ENCODE results near the gene FANCC. TPM values are rescaled to one million over a fixed set of nuclear protein-coding genes. Genes with fewer than 3 reads are reported as not detected.

FANCC gene
- total and polyA plus RNA-seq, 2 donors (not counting 1 experiment from before 2014, with no cell fraction given), result 8.9 to 9.0 TPM

GRCh38 chr9:95087659-95088242 lies 229.8 kb downstream of the FANCC start:
- H3K9ac ChIP-seq (ENCODE audit: insufficient read depth, low read length), result no peak overlapping the region
- H3K4me2 ChIP-seq (ENCODE audit: extremely low read depth, insufficient read depth, low read length), result no peak overlapping the region
- no peaks in the 10 kb centered on the region for H3K9me3 ChIP-seq (ENCODE audit: control insufficient read depth, insufficient read depth, low read depth, low read length)
- H3K79me2 ChIP-seq (ENCODE audit: control insufficient read depth, insufficient read depth, low read length), result peaks cover 13% of the 10 kb centered on the region
- H4K20me1 ChIP-seq (ENCODE audit: control insufficient read depth, extremely low read depth, insufficient read depth, low read length), result no peaks in the 10 kb centered on the region
- no peak for DNase-seq (ENCODE audit: low read depth in 2 of 2)
- peaks cover 42% of the 10 kb centered on the region for H3K4me1 ChIP-seq (ENCODE audit: control insufficient read depth, extremely low read depth, insufficient read depth, low read length)
- no peak overlapping the region for H3K4me3 ChIP-seq (replicated peaks in 1 of 4; ENCODE audit: control extremely low read depth in 1 of 4, insufficient read depth in 1 of 4, low read depth in 3 of 4, low read length in 4 of 4)
- H3K36me3 ChIP-seq (ENCODE audit: control insufficient read depth, insufficient read depth, low read length), result peaks cover 35% of the 10 kb centered on the region
- peak overlapping the region; percentile 29 for H3K27ac ChIP-seq (ENCODE audit: insufficient read depth, low read length)
- TF ChIP-seq EZH2 (IDR thresholded peaks at IDR 0.05; ENCODE audit: low read length, missing control alignments), result no peak
- TF ChIP-seq, protein P1, sequence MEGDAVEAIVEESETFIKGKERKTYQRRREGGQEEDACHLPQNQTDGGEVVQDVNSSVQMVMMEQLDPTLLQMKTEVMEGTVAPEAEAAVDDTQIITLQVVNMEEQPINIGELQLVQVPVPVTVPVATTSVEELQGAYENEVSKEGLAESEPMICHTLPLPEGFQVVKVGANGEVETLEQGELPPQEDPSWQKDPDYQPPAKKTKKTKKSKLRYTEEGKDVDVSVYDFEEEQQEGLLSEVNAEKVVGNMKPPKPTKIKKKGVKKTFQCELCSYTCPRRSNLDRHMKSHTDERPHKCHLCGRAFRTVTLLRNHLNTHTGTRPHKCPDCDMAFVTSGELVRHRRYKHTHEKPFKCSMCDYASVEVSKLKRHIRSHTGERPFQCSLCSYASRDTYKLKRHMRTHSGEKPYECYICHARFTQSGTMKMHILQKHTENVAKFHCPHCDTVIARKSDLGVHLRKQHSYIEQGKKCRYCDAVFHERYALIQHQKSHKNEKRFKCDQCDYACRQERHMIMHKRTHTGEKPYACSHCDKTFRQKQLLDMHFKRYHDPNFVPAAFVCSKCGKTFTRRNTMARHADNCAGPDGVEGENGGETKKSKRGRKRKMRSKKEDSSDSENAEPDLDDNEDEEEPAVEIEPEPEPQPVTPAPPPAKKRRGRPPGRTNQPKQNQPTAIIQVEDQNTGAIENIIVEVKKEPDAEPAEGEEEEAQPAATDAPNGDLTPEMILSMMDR (conservative IDR thresholded peaks at IDR 0.05 in 1 of 2, IDR thresholded peaks at IDR 0.05 in 1 of 2; ENCODE audit: low read depth in 1 of 2, low read length in 2 of 2), result peak in 1 of 2 donors; percentile 11
- no peak overlapping the region for H2AFZ ChIP-seq (ENCODE audit: low read length)
- H3K27me3 ChIP-seq (ENCODE audit: control insufficient read depth, insufficient read depth, low read length), result no peaks in the 10 kb centered on the region

- no peak for DNase-seq (ENCODE audit: low read depth in 2 of 2)
- Histone ChIP-seq H3K36me3 (ENCODE audit: control insufficient read depth, insufficient read depth, low read length) (peaks cover 45% of the 10 kb centered on the region), H3K4me1 (ENCODE audit: control insufficient read depth, extremely low read depth, insufficient read depth, low read length) (peaks cover 31% of the 10 kb centered on the region), H3K27me3 (ENCODE audit: control insufficient read depth, insufficient read depth, low read length) (no peaks in the 10 kb centered on the region), H3K79me2 (ENCODE audit: control insufficient read depth, insufficient read depth, low read length) (peaks cover 16% of the 10 kb centered on the region), H3K27ac (ENCODE audit: insufficient read depth, low read length) (no peak overlapping the region), H2AFZ (ENCODE audit: low read length) (no peak overlapping the region), H4K20me1 (ENCODE audit: control insufficient read depth, extremely low read depth, insufficient read depth, low read length) (no peaks in the 10 kb centered on the region), H3K9ac (ENCODE audit: insufficient read depth, low read length) (no peak overlapping the region), H3K9me3 (ENCODE audit: control insufficient read depth, insufficient read depth, low read depth, low read length) (no peaks in the 10 kb centered on the region), H3K4me3 (replicated peaks in 1 of 4; ENCODE audit: control extremely low read depth in 1 of 4, insufficient read depth in 1 of 4, low read depth in 3 of 4, low read length in 4 of 4) (no peak overlapping the region), H3K4me2 (ENCODE audit: extremely low read depth, insufficient read depth, low read length) (no peak overlapping the region)
- no peak for TF ChIP-seq EZH2 (IDR thresholded peaks at IDR 0.05; ENCODE audit: low read length, missing control alignments)
- TF ChIP-seq, protein P1 (conservative IDR thresholded peaks at IDR 0.05 in 1 of 2, IDR thresholded peaks at IDR 0.05 in 1 of 2; ENCODE audit: low read depth in 1 of 2, low read length in 2 of 2), result no peak
Observed at GRCh38 chr9:95086564-95086955, 230.9 kb downstream of the FANCC start.

GRCh38 chr9:95085861-95086563 lies 231.5 kb downstream of the FANCC start:
- no peak overlapping the region for H3K9ac ChIP-seq (ENCODE audit: insufficient read depth, low read length)
- no peak for DNase-seq (ENCODE audit: low read depth in 2 of 2)
- peaks cover 16% of the 10 kb centered on the region for H3K79me2 ChIP-seq (ENCODE audit: control insufficient read depth, insufficient read depth, low read length)
- no peak overlapping the region for H3K4me2 ChIP-seq (ENCODE audit: extremely low read depth, insufficient read depth, low read length)
- no peaks in the 10 kb centered on the region for H3K9me3 ChIP-seq (ENCODE audit: control insufficient read depth, insufficient read depth, low read depth, low read length)
- H3K27ac ChIP-seq (ENCODE audit: insufficient read depth, low read length), result no peak overlapping the region
- no peaks in the 10 kb centered on the region for H4K20me1 ChIP-seq (ENCODE audit: control insufficient read depth, extremely low read depth, insufficient read depth, low read length)
- H3K36me3 ChIP-seq (ENCODE audit: control insufficient read depth, insufficient read depth, low read length), result peaks cover 48% of the 10 kb centered on the region
- H3K4me1 ChIP-seq (ENCODE audit: control insufficient read depth, extremely low read depth, insufficient read depth, low read length), result peaks cover 26% of the 10 kb centered on the region
- H3K4me3 ChIP-seq (replicated peaks in 1 of 4; ENCODE audit: control extremely low read depth in 1 of 4, insufficient read depth in 1 of 4, low read depth in 3 of 4, low read length in 4 of 4), result no peak overlapping the region
- TF ChIP-seq EZH2 (IDR thresholded peaks at IDR 0.05; ENCODE audit: low read length, missing control alignments), result no peak
- TF ChIP-seq, protein P1 (conservative IDR thresholded peaks at IDR 0.05 in 1 of 2, IDR thresholded peaks at IDR 0.05 in 1 of 2; ENCODE audit: low read depth in 1 of 2, low read length in 2 of 2), result no peak
- H2AFZ ChIP-seq (ENCODE audit: low read length), result no peak overlapping the region
- no peaks in the 10 kb centered on the region for H3K27me3 ChIP-seq (ENCODE audit: control insufficient read depth, insufficient read depth, low read length)
